ENCODE results near the gene TUBGCP6. TPM values are rescaled to one million over a fixed set of nuclear protein-coding genes. Genes with fewer than 3 reads are reported as not detected.

Gene TUBGCP6
- total RNA-seq, 1 donor from 2014 or later, result 48.5 TPM

DNA sequence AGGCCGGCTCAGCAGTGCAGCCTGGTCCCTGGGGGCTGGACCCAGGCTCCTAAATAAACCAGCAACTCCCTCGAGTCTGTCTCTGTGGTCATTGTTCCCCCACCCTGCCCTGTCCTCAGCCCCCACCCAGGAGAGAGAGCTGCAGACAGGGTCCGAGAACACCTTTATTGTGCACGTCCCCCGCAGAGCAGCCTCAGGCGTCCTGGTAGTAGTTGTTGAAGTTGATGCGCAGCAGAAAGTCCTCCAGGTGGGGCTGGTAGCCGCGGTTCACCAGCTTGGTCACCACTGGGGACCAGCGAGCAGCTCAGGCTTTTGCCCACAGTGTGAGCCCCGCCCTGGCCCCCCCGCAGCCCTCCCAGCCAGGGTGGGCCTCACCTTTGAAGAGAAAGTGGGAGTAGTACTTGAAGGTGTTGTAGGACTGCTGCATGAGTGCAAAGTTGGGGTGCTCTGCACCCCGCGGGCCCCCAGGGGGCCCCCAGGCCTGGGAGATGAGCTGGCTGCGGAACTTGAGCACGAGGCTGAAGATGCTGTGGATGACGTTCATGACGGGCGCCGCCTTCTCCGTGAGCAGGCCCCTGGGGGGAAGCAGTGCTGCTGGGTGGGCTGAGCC lies 27.2 kb downstream of the TUBGCP6 start:
- H3K27ac Mint-ChIP-seq (ENCODE audit: unreplicated experiment), result no peak overlapping the region
- no peaks in the 10 kb centered on the region for H3K4me1 Mint-ChIP-seq (ENCODE audit: unreplicated experiment)
- no peak overlapping the region for H3K4me3 Mint-ChIP-seq (ENCODE audit: unreplicated experiment)
- TF ChIP-seq, protein P1, sequence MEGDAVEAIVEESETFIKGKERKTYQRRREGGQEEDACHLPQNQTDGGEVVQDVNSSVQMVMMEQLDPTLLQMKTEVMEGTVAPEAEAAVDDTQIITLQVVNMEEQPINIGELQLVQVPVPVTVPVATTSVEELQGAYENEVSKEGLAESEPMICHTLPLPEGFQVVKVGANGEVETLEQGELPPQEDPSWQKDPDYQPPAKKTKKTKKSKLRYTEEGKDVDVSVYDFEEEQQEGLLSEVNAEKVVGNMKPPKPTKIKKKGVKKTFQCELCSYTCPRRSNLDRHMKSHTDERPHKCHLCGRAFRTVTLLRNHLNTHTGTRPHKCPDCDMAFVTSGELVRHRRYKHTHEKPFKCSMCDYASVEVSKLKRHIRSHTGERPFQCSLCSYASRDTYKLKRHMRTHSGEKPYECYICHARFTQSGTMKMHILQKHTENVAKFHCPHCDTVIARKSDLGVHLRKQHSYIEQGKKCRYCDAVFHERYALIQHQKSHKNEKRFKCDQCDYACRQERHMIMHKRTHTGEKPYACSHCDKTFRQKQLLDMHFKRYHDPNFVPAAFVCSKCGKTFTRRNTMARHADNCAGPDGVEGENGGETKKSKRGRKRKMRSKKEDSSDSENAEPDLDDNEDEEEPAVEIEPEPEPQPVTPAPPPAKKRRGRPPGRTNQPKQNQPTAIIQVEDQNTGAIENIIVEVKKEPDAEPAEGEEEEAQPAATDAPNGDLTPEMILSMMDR (IDR thresholded peaks at IDR 0.05; ENCODE audit: unreplicated experiment), result no peak
- H3K9me3 Mint-ChIP-seq (ENCODE audit: unreplicated experiment), result no peaks in the 10 kb centered on the region
- DNase-seq (ENCODE audit: low spot score), result no peak
- peaks cover 10% of the 10 kb centered on the region for H3K27me3 Mint-ChIP-seq (ENCODE audit: unreplicated experiment)
- H3K36me3 Mint-ChIP-seq (ENCODE audit: low read depth, unreplicated experiment), result peaks cover 25% of the 10 kb centered on the region

DNA sequence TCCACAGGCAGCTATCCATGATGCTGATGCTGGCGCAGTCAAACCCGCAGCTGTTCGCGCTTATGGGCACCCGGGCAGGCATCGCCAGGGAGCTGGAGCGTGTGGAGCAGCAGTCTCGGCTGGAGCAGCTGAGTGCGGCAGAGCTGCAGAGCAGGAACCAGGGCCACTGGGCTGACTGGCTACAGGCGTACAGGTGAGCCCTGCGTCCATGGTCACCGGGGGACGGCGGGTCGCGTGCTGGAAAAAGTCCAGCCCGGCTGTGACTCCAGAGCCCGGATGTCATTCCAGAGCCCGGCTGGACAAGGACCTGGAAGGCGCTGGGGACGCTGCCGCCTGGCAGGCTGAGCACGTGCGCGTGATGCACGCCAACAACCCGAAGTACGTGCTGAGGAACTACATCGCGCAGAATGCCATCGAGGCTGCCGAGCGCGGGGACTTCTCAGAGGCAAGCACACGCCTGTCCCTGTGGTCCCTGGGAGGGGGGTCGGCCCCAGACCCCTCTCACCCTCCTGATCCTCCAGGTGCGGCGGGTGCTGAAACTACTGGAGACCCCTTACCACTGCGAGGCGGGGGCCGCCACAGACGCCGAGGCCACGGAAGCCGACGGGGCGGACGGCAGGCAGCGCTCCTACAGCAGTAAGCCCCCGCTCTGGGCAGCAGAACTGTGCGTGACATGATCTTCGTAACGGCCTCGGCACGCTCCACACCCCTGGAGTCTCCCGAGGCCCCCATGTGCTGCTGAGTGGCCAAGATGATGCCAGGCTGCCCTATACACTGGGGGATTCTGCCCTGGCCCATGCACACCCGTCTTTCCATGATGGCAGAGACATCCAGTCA lies 27.9 kb downstream of the TUBGCP6 start:
- no peak overlapping the region for H3K4me3 Mint-ChIP-seq (ENCODE audit: unreplicated experiment)
- no peak for DNase-seq (ENCODE audit: low spot score)
- H3K9me3 Mint-ChIP-seq (ENCODE audit: unreplicated experiment), result no peaks in the 10 kb centered on the region
- H3K36me3 Mint-ChIP-seq (ENCODE audit: low read depth, unreplicated experiment), result peaks cover 29% of the 10 kb centered on the region
- H3K27ac Mint-ChIP-seq (ENCODE audit: unreplicated experiment), result no peak overlapping the region
- peaks cover 8% of the 10 kb centered on the region for H3K27me3 Mint-ChIP-seq (ENCODE audit: unreplicated experiment)
- no peaks in the 10 kb centered on the region for H3K4me1 Mint-ChIP-seq (ENCODE audit: unreplicated experiment)
- TF ChIP-seq, protein P1 (IDR thresholded peaks at IDR 0.05; ENCODE audit: unreplicated experiment), result no peak

DNA sequence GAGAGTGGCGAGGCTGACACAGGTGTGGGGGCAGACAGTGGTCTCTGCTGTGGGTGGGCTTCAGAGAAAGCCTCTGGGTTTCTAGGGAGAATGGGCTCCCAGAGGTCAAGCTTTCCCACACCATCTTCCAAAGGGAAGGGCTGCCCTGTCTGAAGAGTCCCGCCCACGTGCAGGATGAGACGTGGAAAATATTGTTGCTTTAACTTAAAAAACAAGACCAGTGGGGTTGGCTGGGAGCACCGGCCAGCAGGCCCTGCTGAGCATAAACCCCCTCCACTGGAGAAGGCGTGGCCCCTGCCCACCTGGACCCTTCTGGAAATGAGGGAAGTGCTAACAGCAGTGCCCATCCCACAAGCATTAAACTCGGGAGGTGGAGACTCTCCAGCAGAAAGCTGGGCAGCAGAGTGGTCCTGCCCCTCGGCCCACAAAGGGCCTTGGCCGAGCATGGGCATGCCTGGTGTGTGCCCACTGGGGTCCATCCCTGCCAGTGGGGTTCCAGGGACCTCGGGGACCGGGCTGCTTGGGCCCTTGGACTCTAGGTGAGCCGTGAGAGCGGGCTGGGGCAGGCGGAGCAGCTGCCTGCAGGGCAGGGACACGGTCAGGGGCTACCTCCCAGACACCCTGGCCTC lies 28.7 kb downstream of the TUBGCP6 start:
- H3K27ac Mint-ChIP-seq (ENCODE audit: unreplicated experiment), result no peak overlapping the region
- H3K36me3 Mint-ChIP-seq (ENCODE audit: low read depth, unreplicated experiment), result peaks cover 32% of the 10 kb centered on the region
- H3K9me3 Mint-ChIP-seq (ENCODE audit: unreplicated experiment), result no peaks in the 10 kb centered on the region
- TF ChIP-seq, protein P1 (IDR thresholded peaks at IDR 0.05; ENCODE audit: unreplicated experiment), result no peak
- no peaks in the 10 kb centered on the region for H3K4me1 Mint-ChIP-seq (ENCODE audit: unreplicated experiment)
- H3K27me3 Mint-ChIP-seq (ENCODE audit: unreplicated experiment), result peaks cover 11% of the 10 kb centered on the region
- no peak for DNase-seq (ENCODE audit: low spot score)
- H3K4me3 Mint-ChIP-seq (ENCODE audit: unreplicated experiment), result no peak overlapping the region

DNA sequence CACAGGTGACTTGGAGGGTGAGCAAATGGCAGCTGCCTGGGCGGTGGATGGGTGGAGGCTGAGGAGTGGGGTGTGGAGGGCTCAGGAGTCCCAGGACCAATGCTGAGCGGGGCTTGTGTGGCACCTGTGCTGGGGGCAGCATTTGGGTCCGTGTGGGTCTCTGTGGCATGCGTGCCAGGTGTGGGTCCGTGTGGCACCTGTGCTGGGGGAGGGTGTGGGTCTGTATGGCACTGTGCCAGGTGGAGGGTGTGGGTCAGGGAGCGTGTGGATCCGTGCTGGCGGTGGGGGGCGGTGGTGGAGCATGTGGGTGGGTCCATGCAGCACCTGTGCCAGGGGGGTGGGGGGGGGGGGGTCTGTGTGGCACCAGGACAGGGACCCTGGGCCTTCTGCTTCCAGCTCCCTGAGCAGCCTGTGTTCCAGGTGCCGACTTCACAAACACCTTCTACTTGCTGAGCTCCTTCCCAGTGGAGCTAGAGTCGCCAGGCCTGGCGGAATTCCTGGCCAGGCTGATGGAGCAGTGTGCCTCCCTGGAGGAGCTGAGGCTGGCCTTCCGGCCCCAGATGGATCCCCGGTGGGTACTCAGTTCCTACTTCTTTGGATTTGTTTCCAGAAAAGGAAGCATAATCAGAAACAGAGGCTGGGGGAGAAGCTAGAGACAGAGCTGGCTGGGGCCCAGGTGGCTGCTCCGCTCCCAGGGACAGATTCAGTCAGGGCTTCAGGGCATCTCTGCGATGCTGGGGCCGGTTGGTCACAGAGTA lies 29.3 kb downstream of the TUBGCP6 start:
- DNase-seq (ENCODE audit: low spot score), result no peak
- Mint-ChIP-seq H3K27me3 (ENCODE audit: unreplicated experiment) (peaks cover 11% of the 10 kb centered on the region), H3K4me3 (ENCODE audit: unreplicated experiment) (no peak overlapping the region), H3K36me3 (ENCODE audit: low read depth, unreplicated experiment) (peaks cover 33% of the 10 kb centered on the region), H3K9me3 (ENCODE audit: unreplicated experiment) (no peaks in the 10 kb centered on the region), H3K27ac (ENCODE audit: unreplicated experiment) (no peak overlapping the region), H3K4me1 (ENCODE audit: unreplicated experiment) (no peaks in the 10 kb centered on the region)
- TF ChIP-seq, protein P1 (IDR thresholded peaks at IDR 0.05; ENCODE audit: unreplicated experiment), result no peak

Measured in endothelial cell (in vitro differentiated cells).